ENCODE data around the gene ITGB3BP.

DNA sequence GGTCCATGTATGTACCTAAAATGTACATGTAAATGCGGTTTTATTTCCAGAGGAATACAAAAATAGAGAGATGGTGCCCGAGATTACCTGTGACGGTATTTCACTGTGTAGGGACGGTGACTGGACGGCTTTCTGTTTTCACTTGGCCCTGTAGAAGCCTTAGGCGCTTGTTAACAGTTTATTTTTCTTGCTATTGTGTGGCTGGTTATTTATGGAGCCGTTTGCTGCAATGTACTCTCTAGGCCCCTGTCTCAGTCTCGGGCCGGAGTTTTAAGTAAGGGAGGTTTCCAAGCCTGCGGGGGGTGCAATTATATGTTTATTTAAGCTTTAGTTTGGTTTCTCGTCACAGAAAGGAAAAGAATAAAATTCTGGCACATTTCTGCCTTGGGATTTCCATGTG, 713 bp upstream of the ITGB3BP start:
- TF ChIP-seq USF1 (IDR thresholded peaks at IDR 0.05): no peak
- TF ChIP-seq, protein P1, sequence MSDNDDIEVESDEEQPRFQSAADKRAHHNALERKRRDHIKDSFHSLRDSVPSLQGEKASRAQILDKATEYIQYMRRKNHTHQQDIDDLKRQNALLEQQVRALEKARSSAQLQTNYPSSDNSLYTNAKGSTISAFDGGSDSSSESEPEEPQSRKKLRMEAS (IDR thresholded peaks at IDR 0.05): no peak
- no peak for TF ChIP-seq EP300 (IDR thresholded peaks at IDR 0.05; ENCODE audit: borderline replicate concordance)
